ENCODE measurements around the gene MAPK12.

The MAPK12 gene

GRCh38 chr22:50289942-50290630, 28.6 kb upstream of the MAPK12 start:
- no peak for TF ChIP-seq CTCF (conservative IDR thresholded peaks at IDR 0.05)

GRCh38 chr22:50289151-50289941, 27.9 kb upstream of the MAPK12 start:
- no peak overlapping the region for H3K27ac ChIP-seq

More at GRCh38 chr22:50289942-50290630, 28.6 kb upstream of the MAPK12 start:
- no peak overlapping the region for H3K27ac ChIP-seq

GRCh38 chr22:50287731-50288130, 26.2 kb upstream of the MAPK12 start:
- H3K27ac ChIP-seq, result no peak overlapping the region
- no peak for TF ChIP-seq CTCF (conservative IDR thresholded peaks at IDR 0.05)

More at GRCh38 chr22:50289151-50289941, 27.9 kb upstream of the MAPK12 start:
- no peak for TF ChIP-seq CTCF (conservative IDR thresholded peaks at IDR 0.05)

- H3K27ac ChIP-seq, result no peak overlapping the region
- TF ChIP-seq CTCF (conservative IDR thresholded peaks at IDR 0.05), result no peak
Observed at GRCh38 chr22:50286701-50287318, 25.3 kb upstream of the MAPK12 start.

GRCh38 chr22:50286275-50286674, 24.8 kb upstream of the MAPK12 start:
- H3K27ac ChIP-seq, result no peak overlapping the region
- TF ChIP-seq CTCF (conservative IDR thresholded peaks at IDR 0.05), result no peak

GRCh38 chr22:50285568-50286229, 24.2 kb upstream of the MAPK12 start:
- TF ChIP-seq CTCF (conservative IDR thresholded peaks at IDR 0.05), result no peak
- H3K27ac ChIP-seq, result no peak overlapping the region

- no peak for TF ChIP-seq CTCF (conservative IDR thresholded peaks at IDR 0.05)
- H3K27ac ChIP-seq, result no peak overlapping the region
Observed at GRCh38 chr22:50284479-50284878, 23.0 kb upstream of the MAPK12 start.
